Activated T-cell treated with anti-CD3 and anti-CD28 coated beads, Interleukin-2, amount 50 U/mL, for 1 hour (primary cell): ENCODE results near the gene SFXN1.

Source experiments
- DNase-seq: peaks from one replicate; pipeline ENCODE4 v3.0.0-alpha.2; 2020

The SFXN1 gene

DNA sequence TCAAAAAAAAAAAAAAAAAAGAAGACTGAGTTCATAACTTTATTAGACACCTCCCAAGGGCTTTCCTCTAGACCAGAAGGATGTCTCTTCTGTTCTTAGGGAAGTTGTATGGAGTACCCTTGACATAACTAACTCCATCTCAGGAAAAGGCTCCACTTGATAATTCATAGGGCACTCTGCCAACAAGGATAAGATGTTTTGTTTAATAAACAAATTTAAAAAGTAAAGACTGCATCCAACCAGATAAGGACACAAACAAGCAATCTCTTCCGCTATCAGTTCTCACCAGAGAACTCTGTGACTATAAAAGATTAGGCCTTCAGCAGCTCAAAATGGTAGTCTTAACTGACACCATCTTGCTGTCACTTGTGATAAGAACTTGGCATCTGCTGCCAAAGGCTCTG, 65.8 kb downstream of the SFXN1 start:
- DNase-seq, result no peak

GRCh38 chr5:175544586-175544985, 66.2 kb downstream of the SFXN1 start:
- DNase-seq, result no peak

GRCh38 chr5:175547842-175548241, 69.5 kb downstream of the SFXN1 start:
- DNase-seq, result no peak

- DNase-seq, result no peak
Measured at GRCh38 chr5:175548626-175549311, 70.4 kb downstream of the SFXN1 start.

DNA sequence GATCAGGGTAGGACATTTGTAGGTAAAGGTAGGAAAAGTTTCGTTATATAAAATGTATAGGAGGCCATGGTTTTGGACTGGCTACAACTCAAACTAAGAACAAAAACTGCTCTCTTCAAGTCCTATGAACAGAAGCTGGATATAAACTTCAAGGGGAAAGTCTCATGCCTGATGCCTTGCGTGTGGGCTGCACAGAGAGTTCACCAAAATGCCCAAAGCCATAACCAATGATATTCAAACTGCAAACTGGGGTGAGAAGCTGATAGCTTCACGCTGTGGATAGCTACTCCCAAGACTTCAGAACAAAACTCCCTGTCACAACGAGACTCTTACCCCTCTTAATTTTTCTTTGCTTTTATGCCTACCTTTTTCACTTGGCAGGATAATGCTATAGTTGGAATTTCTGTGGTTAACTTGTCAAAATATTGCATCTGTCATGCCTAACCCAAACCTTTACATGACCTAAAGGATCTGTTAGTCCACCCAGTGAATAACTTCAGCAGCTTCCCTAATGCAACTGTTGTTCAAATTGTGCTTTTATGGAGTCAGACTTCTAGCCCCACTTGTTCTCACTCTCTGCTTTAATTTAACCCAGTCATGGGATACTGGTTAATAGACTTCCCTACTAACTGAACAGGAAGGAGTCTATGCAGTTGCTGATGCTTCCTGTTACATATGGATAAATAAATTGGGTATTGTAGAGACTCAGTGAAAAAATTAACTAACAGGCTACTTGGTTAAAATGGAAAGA, 71.9 kb downstream of the SFXN1 start:
- no peak for DNase-seq

GRCh38 chr5:175551266-175551665, 72.9 kb downstream of the SFXN1 start:
- no peak for DNase-seq

DNA sequence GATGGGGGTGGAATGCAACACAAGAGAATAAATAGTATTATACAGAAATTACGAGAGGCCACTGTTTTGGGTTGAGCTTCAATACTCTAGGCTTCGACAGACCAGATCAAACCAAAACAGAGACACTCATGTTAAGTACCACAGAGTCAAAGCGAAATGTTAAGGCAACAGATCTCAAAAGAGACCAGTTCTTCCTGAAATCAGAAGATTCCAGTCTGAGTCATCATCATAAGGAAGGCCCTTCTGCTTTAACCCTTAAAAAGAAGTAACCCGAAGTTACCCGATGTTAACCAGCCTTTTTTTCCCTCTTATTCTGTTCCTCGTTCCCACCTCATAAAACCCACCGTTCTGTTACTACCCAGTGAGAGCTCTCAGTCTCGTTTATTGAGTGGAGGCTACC, 75.9 kb downstream of the SFXN1 start:
- no peak for DNase-seq

DNA sequence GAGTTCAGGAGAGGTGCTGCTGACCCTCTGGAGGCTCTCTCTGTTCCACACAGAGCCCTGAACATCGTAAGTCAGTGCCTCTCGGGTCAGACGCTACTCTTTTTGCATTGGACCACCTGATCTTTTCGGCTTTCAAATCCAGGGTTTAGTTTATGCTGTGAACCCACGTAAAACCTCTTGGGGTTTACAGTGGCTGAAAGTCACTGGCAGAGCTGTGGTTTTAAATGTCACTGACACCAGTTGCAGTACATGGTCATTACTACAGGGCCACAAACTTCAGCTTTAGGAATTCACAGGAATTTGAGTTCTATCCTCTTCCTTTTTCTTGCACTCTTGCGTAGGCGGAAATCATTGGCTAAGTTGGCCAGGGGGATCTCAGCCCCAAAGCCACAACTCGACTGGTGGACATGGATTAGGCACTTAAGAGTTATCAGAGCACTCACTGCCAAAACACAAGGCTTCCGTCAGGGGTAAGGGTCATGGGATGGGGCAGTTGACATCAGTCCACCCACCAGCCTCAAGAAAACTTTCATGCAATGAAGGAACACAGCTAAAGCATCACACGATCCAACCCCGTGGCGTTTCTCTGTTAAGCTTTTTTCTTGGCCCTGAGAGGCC, 76.9 kb downstream of the SFXN1 start:
- DNase-seq, result no peak

GRCh38 chr5:175556794-175557193, 78.4 kb downstream of the SFXN1 start:
- no peak for DNase-seq

- DNase-seq, result no peak
Measured at GRCh38 chr5:175557778-175558177, 79.4 kb downstream of the SFXN1 start.

- no peak for DNase-seq
Measured at GRCh38 chr5:175558801-175559480, 80.6 kb downstream of the SFXN1 start.

DNA sequence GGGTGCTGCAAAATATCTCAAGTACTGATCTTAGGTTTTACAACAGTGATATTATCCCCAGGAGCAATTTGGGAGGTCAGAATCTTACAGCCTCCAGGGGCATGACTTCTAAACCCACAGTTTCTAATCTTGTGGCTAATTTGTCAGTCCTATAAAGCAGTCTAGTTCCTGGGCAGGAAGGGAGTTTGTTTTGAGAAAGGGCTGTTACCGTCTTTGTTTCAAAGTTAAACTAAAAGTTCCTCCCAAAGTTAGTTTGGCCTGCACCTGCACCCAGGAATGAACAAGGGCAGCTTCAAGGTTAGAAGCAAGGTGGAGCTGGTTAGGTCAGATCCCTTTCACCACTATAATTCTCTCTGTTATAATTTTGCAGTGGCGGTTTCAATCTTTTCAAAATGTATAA, 81.7 kb downstream of the SFXN1 start:
- DNase-seq, result no peak

GRCh38 chr5:175561085-175561484, 82.7 kb downstream of the SFXN1 start:
- DNase-seq, result no peak

- DNase-seq, result no peak
Measured at GRCh38 chr5:175564716-175565115, 86.4 kb downstream of the SFXN1 start.

DNA sequence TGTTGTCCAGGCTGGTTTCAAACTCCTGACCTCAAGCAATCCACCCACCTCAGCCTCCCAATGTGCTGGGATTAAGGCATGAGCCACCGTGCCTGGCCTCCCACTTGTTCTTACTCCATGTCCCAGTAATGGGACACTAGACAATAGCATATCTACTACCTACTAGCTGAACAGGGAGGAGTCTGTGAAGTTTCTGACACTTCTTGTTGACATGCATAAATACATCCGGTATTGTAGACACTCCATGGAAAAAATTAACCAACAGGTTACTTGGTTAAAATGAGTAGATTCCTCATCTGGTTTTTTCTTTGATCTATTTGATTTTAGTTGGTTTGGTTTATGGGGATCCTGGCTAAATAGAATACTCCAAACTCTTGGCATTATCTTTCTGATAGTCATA, 88.3 kb downstream of the SFXN1 start:
- no peak for DNase-seq

DNA sequence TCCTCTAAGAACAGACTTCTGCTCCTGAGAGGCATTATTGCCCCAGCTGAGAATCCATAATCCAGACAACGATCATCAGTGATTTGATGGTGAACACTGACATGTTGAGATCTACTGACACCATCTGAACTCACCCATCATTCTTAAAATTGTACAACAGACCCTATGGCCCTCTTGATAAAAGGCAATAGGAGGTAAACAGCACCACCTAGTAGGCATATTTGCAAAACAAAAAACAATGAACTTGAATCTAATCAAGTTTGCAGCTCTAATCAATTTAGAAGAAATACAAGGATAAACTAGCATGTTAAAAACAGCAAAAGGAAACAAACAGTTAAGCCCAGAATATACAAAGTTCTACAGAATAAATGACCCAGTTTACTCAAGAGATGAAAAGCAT, 89.6 kb downstream of the SFXN1 start:
- no peak for DNase-seq

GRCh38 chr5:175569701-175570100, 91.3 kb downstream of the SFXN1 start:
- no peak for DNase-seq

GRCh38 chr5:175572886-175573285, 94.5 kb downstream of the SFXN1 start:
- no peak for DNase-seq

DNA sequence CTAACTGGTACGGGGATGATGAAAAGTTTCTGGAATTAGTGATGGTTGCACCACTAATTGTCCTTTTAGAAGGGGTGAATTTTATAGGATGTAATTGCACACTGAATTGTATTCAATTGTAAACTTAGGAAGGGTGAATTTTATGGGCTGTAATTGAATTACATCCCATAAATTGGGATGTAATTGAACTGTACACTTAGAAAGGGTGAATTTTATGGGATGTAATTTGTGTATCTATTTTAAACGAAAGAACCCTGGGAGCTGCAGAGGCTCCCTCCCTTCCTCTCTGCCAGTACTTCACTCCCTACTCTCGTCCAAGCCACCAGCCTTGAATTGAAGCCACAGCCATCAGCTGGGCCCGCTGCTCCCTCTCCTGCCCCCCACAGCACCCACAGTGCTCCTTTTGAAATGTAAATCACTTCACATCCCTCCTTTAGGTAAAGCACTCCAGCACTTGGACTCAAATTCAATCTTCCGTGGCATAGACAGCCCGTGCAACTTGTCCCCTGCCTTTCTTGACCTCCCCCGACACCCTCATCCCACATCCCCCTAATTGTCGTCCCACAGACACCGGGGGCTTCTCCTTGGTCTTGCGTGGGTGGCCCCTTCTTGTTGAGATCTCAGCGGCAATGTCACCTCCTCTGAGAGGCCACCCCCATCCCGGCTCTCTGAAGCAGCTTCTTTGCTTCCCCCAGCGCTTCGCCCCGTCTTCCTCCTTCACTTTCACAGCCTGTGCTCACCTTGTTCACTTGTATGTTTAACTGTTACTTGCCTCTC, 95.3 kb downstream of the SFXN1 start:
- no peak for DNase-seq

DNA sequence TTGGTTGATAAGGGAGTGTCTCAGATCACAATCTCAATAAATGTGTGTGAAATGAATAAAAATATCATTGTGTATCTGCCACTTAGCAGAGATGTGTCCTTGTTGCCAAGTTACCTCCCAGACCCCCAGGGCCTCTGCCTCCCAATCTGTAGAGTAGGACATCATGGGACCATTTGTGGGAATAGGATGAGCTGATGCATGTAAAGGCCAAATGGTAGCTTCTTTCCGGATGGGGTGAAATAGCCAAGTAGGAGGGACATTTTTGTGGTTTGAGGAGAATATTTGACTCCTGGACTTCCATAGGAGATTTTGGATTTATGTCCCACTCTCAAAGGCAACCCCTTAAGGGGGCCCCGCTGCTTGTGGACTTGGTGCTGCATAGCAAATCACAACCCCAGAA, 96.9 kb downstream of the SFXN1 start:
- no peak for DNase-seq

GRCh38 chr5:175576096-175576495, 97.7 kb downstream of the SFXN1 start:
- no peak for DNase-seq

DNA sequence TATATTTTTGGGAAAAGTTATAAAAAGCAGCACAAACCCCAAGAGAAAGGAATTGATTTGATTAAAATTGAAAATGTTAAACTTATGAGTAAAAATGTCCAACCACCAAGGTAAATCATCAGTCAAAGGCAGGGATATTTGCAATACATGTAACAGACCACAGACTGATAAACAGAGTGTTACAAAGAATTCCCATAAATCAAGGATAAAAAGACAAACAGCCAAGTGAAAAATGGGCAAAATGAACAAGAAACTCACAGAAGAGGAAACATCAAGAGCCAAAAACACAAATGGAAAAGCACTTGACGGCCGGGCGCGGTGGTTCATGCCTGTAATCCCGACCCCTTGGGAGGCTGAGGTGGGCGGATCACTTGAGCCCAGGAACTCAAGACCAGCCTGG, 98.2 kb downstream of the SFXN1 start:
- no peak for DNase-seq
